KOPT-K1 (cell line): ENCODE measurements around the gene PNMA6F.
"Not testable (repeated sequence)": the region's sequence is repeated elsewhere in the genome, so short reads cannot be mapped to it uniquely, and the experiment has no call there.

Source experiments
- H3K27ac ChIP-seq: fragments of 200-600 bp; sonication (generic); 2 replicates; pipeline ENCODE4 v1.5.1; 2016; ENCODE audit warnings: antibody characterized with exemption, mild to moderate bottlenecking, low read depth, low read length; ENCODE audit not compliant: poor library complexity, severe bottlenecking
- H3K36me3 ChIP-seq: fragments of 200-600 bp; sonication (generic); 2 replicates; pipeline ENCODE4 v1.5.1; 2017; ENCODE audit warnings: antibody characterized with exemption, mild to moderate bottlenecking, low read length, moderate library complexity; ENCODE audit not compliant: insufficient read depth
- H3K9me3 ChIP-seq: fragments of 200-600 bp; sonication (generic); 2 replicates; pipeline ENCODE4 v1.5.1; 2017; ENCODE audit warnings: antibody characterized with exemption, low read length, mild to moderate bottlenecking; ENCODE audit not compliant: insufficient read depth, poor library complexity, severe bottlenecking

Gene PNMA6F

GRCh38 chrX:153342762-153343558 lies 21.4 kb upstream of the PNMA6F start:
- no peaks in the 10 kb centered on the region for H3K9me3 ChIP-seq
- no peak overlapping the region for H3K27ac ChIP-seq
- peaks cover 47% of the 10 kb centered on the region for H3K36me3 ChIP-seq

DNA sequence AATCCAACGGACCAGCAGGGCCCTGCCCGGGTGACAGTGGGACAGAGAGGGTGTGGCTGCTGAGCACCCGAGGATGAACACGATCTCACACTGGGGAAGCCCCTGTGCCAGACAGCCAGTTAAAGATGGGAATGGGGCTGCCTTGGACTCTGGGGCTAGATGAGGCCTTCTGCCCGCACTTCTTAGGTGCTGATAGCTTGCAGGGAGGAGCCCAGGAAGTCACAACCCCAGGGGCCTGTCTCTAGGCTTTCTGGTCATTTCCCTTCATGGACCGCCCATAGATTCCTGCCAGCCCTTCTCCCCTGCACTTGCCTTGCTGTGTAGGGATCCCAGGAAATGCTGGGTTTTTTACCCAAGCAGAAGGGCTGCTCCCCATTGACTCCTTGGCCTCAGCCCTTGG lies 18.5 kb upstream of the PNMA6F start:
- Histone ChIP-seq H3K9me3 (no peaks in the 10 kb centered on the region), H3K27ac (no peak overlapping the region), H3K36me3 (peaks cover 37% of the 10 kb centered on the region)

- Histone ChIP-seq H3K27ac (no peak overlapping the region), H3K36me3 (peaks cover 32% of the 10 kb centered on the region), H3K9me3 (no peaks in the 10 kb centered on the region)
These were observed 18.1 kb upstream of the PNMA6F start for GRCh38 chrX:153339662-153340061.

- H3K9me3 ChIP-seq, result no peaks in the 10 kb centered on the region
- no peak overlapping the region for H3K27ac ChIP-seq
These were observed 17.3 kb upstream of the PNMA6F start for GRCh38 chrX:153338836-153339235.

DNA sequence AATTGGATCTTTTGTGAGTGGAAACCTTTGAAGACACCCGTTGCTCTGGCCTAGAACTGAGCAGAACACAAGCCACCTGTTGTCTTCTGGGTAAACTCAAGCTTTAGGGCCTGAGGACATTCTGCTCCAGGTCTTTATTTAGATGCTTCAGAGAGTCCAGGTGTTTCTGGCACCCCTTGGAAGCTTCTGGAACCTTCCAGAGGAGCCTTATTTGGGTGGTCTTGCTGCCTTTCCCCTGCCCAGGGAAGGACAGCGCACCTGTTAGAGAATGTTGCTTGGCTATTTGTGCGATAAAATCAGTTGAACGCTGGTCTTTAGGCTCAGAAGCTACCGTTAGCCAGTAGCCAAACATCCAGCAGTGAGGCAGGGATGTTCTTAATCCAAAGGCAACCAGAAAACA lies 15.4 kb upstream of the PNMA6F start:
- Histone ChIP-seq H3K36me3 (peaks cover 21% of the 10 kb centered on the region), H3K27ac (no peak overlapping the region), H3K9me3 (no peaks in the 10 kb centered on the region)

More at GRCh38 chrX:153338836-153339235, 17.3 kb upstream of the PNMA6F start:
- peaks cover 24% of the 10 kb centered on the region for H3K36me3 ChIP-seq

DNA sequence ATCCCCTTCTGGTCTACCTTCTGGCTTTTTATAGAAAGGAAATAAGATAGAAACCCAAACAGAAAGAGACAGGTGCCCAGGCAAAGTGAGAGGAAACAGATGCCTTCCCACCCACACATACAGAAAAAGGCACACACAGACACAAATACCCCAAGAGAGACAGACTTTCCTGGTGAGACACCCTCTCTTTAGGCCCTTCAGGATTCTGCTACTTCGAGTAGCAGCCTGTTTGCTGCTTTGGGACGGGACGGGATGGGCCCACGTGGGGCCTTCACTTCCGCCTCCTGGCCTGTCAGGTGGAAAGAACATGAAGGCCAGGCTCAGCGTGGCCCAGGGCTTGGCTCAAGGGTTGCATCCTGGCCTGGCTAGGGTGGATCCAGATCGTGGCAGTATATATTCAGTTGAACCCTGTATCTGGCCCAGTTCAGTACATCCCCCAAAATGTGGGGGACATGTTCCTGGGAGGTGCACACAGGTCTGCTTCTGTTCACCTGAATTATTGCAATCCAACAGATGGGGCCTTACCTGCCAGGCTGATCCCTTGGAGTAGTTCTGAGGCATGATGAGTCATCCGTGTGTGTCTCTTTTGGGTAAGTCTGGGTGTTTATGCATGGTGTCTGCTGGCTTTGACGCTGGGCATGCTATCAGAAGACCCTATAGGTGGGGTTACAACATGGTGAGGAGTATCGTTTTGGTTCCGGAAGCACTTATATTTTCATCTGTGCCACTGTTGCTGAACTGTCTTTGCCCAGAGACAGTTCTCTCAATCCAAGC lies 14.7 kb upstream of the PNMA6F start:
- Histone ChIP-seq H3K27ac (no peak overlapping the region), H3K9me3 (no peaks in the 10 kb centered on the region), H3K36me3 (peaks cover 21% of the 10 kb centered on the region)

DNA sequence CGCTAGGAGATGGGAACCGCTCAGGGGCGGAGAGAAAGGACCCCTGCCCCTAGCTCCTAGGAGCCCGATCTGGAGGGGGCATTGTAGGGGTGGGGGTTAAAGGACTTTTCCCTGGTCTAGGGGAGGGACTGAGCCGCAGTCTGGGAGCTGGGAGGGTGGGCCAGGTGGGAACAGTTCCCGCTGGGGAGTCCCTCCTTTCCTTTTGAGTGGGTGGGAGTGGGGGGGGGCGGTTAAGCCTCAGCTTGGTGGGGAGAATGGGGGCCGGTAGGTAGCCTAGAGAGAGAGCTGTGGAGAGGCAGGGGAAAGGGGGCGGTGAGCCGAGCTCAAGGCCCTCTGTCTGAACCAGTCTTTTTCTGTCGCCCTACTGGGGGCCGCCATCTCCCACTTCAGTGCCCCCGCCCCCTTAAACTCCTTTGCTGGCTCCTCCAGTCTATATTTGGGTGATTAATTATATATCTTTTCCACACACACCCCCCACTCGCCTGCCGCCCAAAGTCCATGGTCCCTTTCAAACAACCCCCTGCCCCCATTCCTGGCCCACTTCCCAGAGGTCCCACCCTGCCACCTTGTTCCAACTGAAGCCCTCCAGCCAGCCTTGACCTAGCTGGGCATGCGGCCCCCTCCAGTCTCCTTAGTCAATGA lies 13.2 kb upstream of the PNMA6F start:
- H3K36me3 ChIP-seq, result peaks cover 21% of the 10 kb centered on the region
- H3K27ac ChIP-seq, result peak overlapping the region; percentile 74
- H3K9me3 ChIP-seq, result no peaks in the 10 kb centered on the region

DNA sequence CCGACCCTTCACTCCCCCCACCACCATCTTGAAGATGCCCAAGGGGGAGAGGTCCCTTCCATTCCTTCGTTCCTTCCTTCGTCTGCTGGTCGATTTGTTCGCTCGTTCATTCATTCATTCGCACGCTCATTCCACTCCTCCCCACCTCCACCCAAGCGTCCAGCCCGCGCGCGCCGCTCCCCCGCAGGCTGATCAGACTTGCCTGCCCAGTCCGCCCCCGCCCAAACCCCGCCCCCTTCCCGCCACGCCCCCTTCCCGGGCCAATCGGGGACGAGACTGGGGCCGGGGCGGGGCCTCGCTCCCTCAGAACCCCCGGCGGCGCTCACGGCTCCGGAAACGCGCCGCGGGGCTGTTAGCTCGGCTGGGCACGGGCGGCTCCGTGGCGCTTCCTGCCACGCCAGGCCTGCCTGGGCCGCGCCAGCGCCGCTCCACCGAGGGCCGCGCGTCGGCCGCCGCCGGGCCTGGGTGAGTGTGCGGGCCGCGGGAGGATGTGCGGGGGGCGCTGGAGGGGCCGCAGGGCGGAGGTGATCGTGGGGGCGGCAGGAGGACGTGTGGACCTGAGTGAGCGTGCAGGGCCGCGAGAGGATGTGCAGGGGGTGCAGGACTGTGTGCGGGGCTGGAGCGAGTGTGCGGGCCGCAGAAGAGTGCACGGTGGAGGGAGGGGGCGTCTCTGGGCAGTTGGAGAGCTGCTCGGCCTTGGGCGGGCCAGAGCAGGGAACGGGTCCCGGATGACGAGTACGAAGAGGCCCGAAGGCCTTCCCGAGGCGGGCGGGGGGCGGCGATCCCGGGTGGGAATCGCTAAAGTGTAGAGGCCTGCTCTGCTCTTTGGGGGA lies 12.5 kb upstream of the PNMA6F start, which contains the start of gene ZNF275:
ZNF275 (plus strand) TSS at position 333 of the 833 bp plus-strand sequence. CDS start 2,527 bp downstream, outside the sequence.
- H3K27ac ChIP-seq, result peak within 1 kb of the TSS; percentile 74
- peaks cover 21% of the 10 kb centered on the region for H3K36me3 ChIP-seq
- H3K9me3 ChIP-seq, result no peaks in the 10 kb centered on the region

GRCh38 chrX:153333266-153333665 lies 11.7 kb upstream of the PNMA6F start:
- Histone ChIP-seq H3K36me3 (peaks cover 20% of the 10 kb centered on the region), H3K27ac (no peak overlapping the region), H3K9me3 (no peaks in the 10 kb centered on the region)

DNA sequence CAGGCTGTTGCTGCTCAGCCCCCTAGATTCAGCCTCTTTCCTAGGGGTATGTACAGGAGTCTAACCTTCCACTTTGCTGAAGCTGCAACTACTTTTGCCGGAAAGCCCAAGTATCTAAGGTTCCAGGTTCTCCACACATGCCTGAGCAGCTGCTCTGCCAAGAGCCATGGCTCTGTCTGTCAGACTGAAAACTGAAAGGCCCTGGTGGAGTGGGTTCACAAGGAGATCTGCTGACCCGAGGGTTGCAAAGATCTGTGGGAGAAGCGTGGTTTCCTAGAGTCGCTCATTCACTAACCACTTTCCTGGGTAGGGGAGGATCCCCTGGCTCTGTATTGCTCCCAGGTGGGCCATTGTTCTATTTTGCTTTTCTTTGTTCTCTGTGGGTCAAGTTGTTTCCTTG lies 6.0 kb upstream of the PNMA6F start:
- H3K27ac ChIP-seq, result no peak overlapping the region
- H3K9me3 ChIP-seq, result no peaks in the 10 kb centered on the region
- no peaks in the 10 kb centered on the region for H3K36me3 ChIP-seq

GRCh38 chrX:153320555-153321184 lies 897 bp downstream of the PNMA6F start:
- Histone ChIP-seq H3K9me3 (no peaks in the 10 kb centered on the region), H3K27ac (no peak overlapping the region), H3K36me3 (no peaks in the 10 kb centered on the region)

- not testable (repeated sequence) for H3K27ac ChIP-seq
These were observed 1.5 kb downstream of the PNMA6F start for GRCh38 chrX:153320047-153320443.

GRCh38 chrX:153319295-153320046 lies 2.1 kb downstream of the PNMA6F start:
- Histone ChIP-seq H3K27ac (no peak overlapping the region), H3K9me3 (no peaks in the 10 kb centered on the region), H3K36me3 (no peaks in the 10 kb centered on the region)

More at GRCh38 chrX:153320047-153320443, 1.5 kb downstream of the PNMA6F start:
- H3K36me3 ChIP-seq, H3K9me3 ChIP-seq: not testable (repeated sequence)
